HCT116 (cell line): ENCODE measurements around the gene HAGH. TPM values are rescaled to one million over a fixed set of nuclear protein-coding genes. Genes with fewer than 3 reads are reported as not detected.

ENCODE experiments used
- ATAC-seq: fragments of 200-7000 bp; cut with Tn5 transposase; 2 replicates; pipeline ENCODE4 v1.9.1; 2020; ENCODE audit warnings: mild to moderate bottlenecking, moderate library complexity
- BruUV-seq: library from RNA; stranded (reverse); fragments of 400-500 nt; replicated peaks from 2 replicates; lab custom pipeline; 2021; lab: Mats Ljungman, UMichigan
- CTCF ChIA-PET: fragments of 300-600 bp; sonication (Branson Sonifier 250); formaldehyde crosslinking; loops from one replicate; lab custom pipeline; 2021; ENCODE audit warnings: antibody characterized with exemption; lab: Charles Lee
- POLR2A ChIA-PET: fragments of 300-600, 350-600 bp; sonication (Branson Sonifier 250); formaldehyde crosslinking; loops from one replicate; lab custom pipeline; 2021; ENCODE audit warnings: antibody characterized with exemption; lab: Charles Lee
- RAD21 ChIA-PET, 2 experiments: fragments of 300-600 bp; sonication (Branson Sonifier 250); formaldehyde crosslinking; loops; one replicate each; lab custom pipeline; 2023; ENCODE audit warnings: low total read pairs in 2 of 2; ENCODE audit not compliant: uncharacterized antibody in 2 of 2, unreplicated experiment in 2 of 2, low non-redundant PET in 1 of 2; lab: Charles Lee
- DNase-seq: peaks from one replicate; pipeline ENCODE4 v3.0.0-alpha.2; 2010; ENCODE audit warnings: low read depth, low spot score
- H2AFZ ChIP-seq: fragments of 200-600 bp; shearing (Covaris generic), sonication (generic); 2 replicates; pipeline ENCODE4 v1.6.1; 2017; ENCODE audit warnings: low read depth, mixed run types, mixed read lengths, antibody characterized with exemption, low read length; ENCODE audit not compliant: poor library complexity, severe bottlenecking
- H3K27ac ChIP-seq: 2 replicates; pipeline ENCODE4 v1.5.1; 2012; ENCODE audit warnings: low read depth, low read length
- H3K27me3 ChIP-seq: fragments of 200-600 bp; sonication (generic); 2 replicates; pipeline ENCODE4 v1.6.1; 2016; ENCODE audit warnings: mixed run types, low read length, mixed read lengths; ENCODE audit not compliant: insufficient read depth
- H3K36me3 ChIP-seq, 2 experiments: fragments of 200-500 bp in 1 of 2; fragments of 200-600 bp in 1 of 2; sonication (Bioruptor generic) in 1 of 2; sonication (generic) in 1 of 2; 2 replicates each; pipeline versions ENCODE4 v1.5.1 to v1.6.1; 2014 to 2016; ENCODE audit warnings: low read length in 2 of 2, inconsistent platforms in 1 of 2, mixed read lengths in 1 of 2, mixed run types in 1 of 2; ENCODE audit not compliant: insufficient read depth in 2 of 2, control insufficient read depth in 1 of 2
- H3K4me1 ChIP-seq, 2 experiments: fragments of 200-600 bp in 1 of 2; sonication (generic) in 1 of 2; 2 replicates each; pipeline versions ENCODE4 v1.5.1 to v1.6.1; 2012 to 2017; ENCODE audit warnings: low read length in 2 of 2, inconsistent platforms in 1 of 2, mild to moderate bottlenecking in 1 of 2, mixed read lengths in 1 of 2, mixed run types in 1 of 2, moderate library complexity in 1 of 2; ENCODE audit not compliant: insufficient read depth in 2 of 2, control insufficient read depth in 1 of 2
- H3K4me2 ChIP-seq: fragments of 200-600 bp; sonication (generic); 2 replicates; pipeline ENCODE4 v1.6.1; 2017; ENCODE audit warnings: mixed run types, low read length, mixed read lengths
- H3K4me3 ChIP-seq, 2 experiments: fragments of 200-600 bp in 1 of 2; sonication (generic) in 1 of 2; replicated peaks in 1 of 2; 2 replicates each; pipeline ENCODE4 v1.5.1; 2011 to 2016; ENCODE audit warnings: low read length in 2 of 2, control low read depth in 1 of 2, low read depth in 1 of 2, mild to moderate bottlenecking in 1 of 2, mixed read lengths in 1 of 2, mixed run types in 1 of 2
- H3K79me2 ChIP-seq: fragments of 200-600 bp; sonication (generic); 2 replicates; pipeline ENCODE4 v1.6.1; 2017; ENCODE audit warnings: mild to moderate bottlenecking, mixed run types, low read length, moderate library complexity, mixed read lengths; ENCODE audit not compliant: insufficient read depth
- H3K9ac ChIP-seq: fragments of 200-600 bp; sonication (generic); 2 replicates; pipeline ENCODE4 v1.6.1; 2016; ENCODE audit warnings: low read length, mixed read lengths
- H3K9me2 ChIP-seq: fragments of 200-600 bp; sonication (generic), shearing (Covaris generic); 2 replicates; pipeline ENCODE4 v1.6.1; 2017; ENCODE audit warnings: mixed run types, mild to moderate bottlenecking, moderate library complexity; ENCODE audit not compliant: insufficient read depth
- H3K9me3 ChIP-seq, 2 experiments: fragments of 200-500 bp in 1 of 2; fragments of 200-600 bp in 1 of 2; sonication (Bioruptor generic) in 1 of 2; sonication (generic) in 1 of 2; 2 replicates each; pipeline ENCODE4 v1.6.1; 2014 to 2017; ENCODE audit warnings: low read length in 2 of 2, mixed read lengths in 2 of 2, inconsistent platforms in 1 of 2, low read depth in 1 of 2, mild to moderate bottlenecking in 1 of 2, mixed run types in 1 of 2, moderate library complexity in 1 of 2; ENCODE audit not compliant: control insufficient read depth in 1 of 2, insufficient read depth in 1 of 2
- H4K20me1 ChIP-seq: fragments of 200-600 bp; sonication (generic), shearing (Covaris generic); 2 replicates; pipeline ENCODE4 v1.6.1; 2017; ENCODE audit warnings: mixed run types, mild to moderate bottlenecking, moderate library complexity; ENCODE audit not compliant: insufficient read depth
- CEBPB ChIP-seq: IDR thresholded peaks from 2 replicates; pipeline ENCODE4 v1.6.1; 2012; ENCODE audit warnings: low read depth
- EGR1 ChIP-seq: IDR thresholded peaks from 2 replicates; pipeline ENCODE4 v1.6.1; 2012; ENCODE audit warnings: low read depth
- ELF1 ChIP-seq: IDR thresholded peaks from 2 replicates; pipeline ENCODE4 v1.6.1; 2012; ENCODE audit warnings: low read depth, borderline replicate concordance
- EZH2 ChIP-seq: fragments of 200-600 bp; sonication (generic); IDR thresholded peaks from 2 replicates; pipeline ENCODE4 v1.6.1; 2017; ENCODE audit warnings: antibody characterized with exemption, mixed run types
- EZH2phosphoT487 ChIP-seq: fragments of 200-600 bp; IDR thresholded peaks from 2 replicates; pipeline ENCODE4 v1.6.1; 2018; ENCODE audit warnings: antibody characterized with exemption, borderline replicate concordance
- RAD21 ChIP-seq: IDR thresholded peaks from 2 replicates; pipeline ENCODE4 v1.6.1; 2012; ENCODE audit warnings: low read depth, mild to moderate bottlenecking
- SIN3A ChIP-seq: IDR thresholded peaks from 2 replicates; pipeline ENCODE4 v1.6.1; 2012; ENCODE audit warnings: low read depth
- SP1 ChIP-seq: IDR thresholded peaks from 2 replicates; pipeline ENCODE4 v1.6.1; 2012; ENCODE audit warnings: low read depth
- SRF ChIP-seq: IDR thresholded peaks from 2 replicates; pipeline ENCODE4 v1.6.1; 2012; ENCODE audit warnings: low read depth
- intact Hi-C: fragments of 100-400 bp; cut with micrococcal nuclease; formaldehyde crosslinking; loops from 2 replicates; pipeline ENCODE4 v1.10.0; 2022
- total RNA-seq: library from RNA; stranded (reverse); gene quantifications from one replicate; pipeline ENCODE4 v1.2.1, GENCODE V29; 2021; ENCODE audit not compliant: unreplicated experiment
- TF ChIP-seq, protein P1 (sequence below): IDR thresholded peaks from 2 replicates; pipeline ENCODE4 v1.6.1; 2012
- TF ChIP-seq, protein P2 (sequence below): IDR thresholded peaks from 2 replicates; pipeline ENCODE4 v1.6.1; 2011; ENCODE audit warnings: mild to moderate bottlenecking, low read length, moderate library complexity; ENCODE audit not compliant: insufficient replicate concordance; ENCODE audit errors: extremely low read depth

HAGH gene
- total RNA-seq, 1 experiment from 2014 or later, result 39.1 TPM

DNA sequence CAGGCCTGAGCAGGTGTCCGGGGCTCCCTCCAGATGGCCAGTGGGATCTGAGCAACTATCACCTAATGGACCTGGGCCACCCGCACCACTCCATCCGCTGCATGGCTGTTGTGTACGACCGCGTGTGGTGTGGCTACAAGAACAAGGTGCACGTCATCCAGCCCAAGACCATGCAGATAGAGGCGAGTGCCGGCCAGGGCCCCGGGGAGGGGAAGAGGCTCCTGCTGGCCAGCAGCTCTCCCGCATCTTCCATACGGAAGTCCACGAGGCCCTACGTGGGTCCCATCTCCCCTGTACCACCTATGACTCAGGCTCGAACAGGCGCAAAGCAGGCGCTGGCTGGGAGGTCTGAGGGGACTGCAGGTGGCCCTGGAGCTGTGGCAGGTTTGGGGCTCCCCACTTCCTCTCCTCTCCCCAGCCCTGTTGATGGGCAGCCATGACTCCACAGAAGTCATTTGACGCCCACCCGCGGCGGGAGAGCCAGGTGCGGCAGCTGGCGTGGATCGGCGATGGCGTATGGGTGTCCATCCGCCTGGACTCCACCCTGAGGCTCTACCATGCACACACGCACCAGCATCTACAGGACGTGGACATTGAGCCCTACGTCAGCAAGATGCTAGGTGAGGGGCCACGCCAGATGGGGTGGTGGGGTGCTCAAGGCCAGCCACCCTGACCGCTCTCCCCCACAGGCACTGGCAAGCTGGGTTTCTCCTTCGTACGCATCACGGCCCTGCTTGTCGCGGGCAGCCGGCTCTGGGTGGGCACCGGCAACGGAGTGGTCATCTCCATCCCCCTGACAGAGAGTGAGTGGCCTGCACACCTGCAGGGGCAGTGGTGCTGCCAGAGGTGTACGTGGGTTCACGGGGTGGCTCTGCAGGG lies 59.3 kb downstream of the HAGH start:
- BruUV-seq, result no TSS peak
- peaks cover 16 to 31% of the 10 kb centered on the region in 2 experiments for H3K4me1 ChIP-seq
- no peak overlapping the region for H3K4me3 ChIP-seq
- H3K79me2 ChIP-seq, result peaks cover 24% of the 10 kb centered on the region
- no peak for TF ChIP-seq CEBPB
- no peak for TF ChIP-seq EZH2
- TF ChIP-seq EZH2phosphoT487, result no peak
- no peak for TF ChIP-seq SIN3A
- TF ChIP-seq SP1, result no peak
- TF ChIP-seq ELF1, result no peak
- TF ChIP-seq SRF, result no peak
- no peaks in the 10 kb centered on the region for H3K9me2 ChIP-seq
- DNase-seq, result no peak
- RAD21 ChIA-PET, result no interaction called here
- no peaks in the 10 kb centered on the region for H3K9me3 ChIP-seq
- no peak overlapping the region for H3K4me2 ChIP-seq
- CTCF ChIA-PET, result no interaction called here
- no peak overlapping the region for H2AFZ ChIP-seq
- no peak overlapping the region for H3K27ac ChIP-seq
- POLR2A ChIA-PET, result no interaction called here
- no peaks in the 10 kb centered on the region for H3K27me3 ChIP-seq
- H3K9ac ChIP-seq, result no peak overlapping the region
- H3K36me3 ChIP-seq, result peaks cover 5 to 20% of the 10 kb centered on the region in 2 experiments; a peak in 3 of 4 replicates
- ATAC-seq, result no peak
- peaks cover 5% of the 10 kb centered on the region; the same call in 1 of the 2 replicates for H4K20me1 ChIP-seq
- intact Hi-C loops, result no loop called here

DNA sequence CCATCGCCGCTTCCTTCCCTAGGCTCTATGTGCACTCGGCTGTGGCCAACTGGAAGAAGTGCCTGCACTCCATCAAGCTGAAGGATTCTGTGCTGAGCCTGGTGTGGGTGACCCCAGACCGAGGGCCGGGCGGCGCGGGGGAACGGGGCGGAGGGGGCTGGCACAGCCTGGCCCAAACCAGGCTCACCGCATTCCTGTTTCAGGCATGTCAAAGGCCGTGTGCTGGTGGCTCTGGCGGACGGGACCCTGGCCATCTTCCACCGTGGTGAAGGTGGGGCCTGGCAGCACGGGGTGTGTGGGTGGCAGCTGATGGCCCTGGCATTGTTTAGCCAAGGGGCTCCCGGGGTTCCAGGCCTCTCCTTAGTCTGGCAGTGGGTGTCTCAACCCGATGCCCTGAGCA lies 59.9 kb downstream of the HAGH start:
- H3K27me3 ChIP-seq, result no peaks in the 10 kb centered on the region
- TF ChIP-seq SP1 (no peak), RAD21 (no peak), EGR1 (no peak)
- TF ChIP-seq, protein P1, sequence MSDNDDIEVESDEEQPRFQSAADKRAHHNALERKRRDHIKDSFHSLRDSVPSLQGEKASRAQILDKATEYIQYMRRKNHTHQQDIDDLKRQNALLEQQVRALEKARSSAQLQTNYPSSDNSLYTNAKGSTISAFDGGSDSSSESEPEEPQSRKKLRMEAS, result no peak
- TF ChIP-seq, protein P2, sequence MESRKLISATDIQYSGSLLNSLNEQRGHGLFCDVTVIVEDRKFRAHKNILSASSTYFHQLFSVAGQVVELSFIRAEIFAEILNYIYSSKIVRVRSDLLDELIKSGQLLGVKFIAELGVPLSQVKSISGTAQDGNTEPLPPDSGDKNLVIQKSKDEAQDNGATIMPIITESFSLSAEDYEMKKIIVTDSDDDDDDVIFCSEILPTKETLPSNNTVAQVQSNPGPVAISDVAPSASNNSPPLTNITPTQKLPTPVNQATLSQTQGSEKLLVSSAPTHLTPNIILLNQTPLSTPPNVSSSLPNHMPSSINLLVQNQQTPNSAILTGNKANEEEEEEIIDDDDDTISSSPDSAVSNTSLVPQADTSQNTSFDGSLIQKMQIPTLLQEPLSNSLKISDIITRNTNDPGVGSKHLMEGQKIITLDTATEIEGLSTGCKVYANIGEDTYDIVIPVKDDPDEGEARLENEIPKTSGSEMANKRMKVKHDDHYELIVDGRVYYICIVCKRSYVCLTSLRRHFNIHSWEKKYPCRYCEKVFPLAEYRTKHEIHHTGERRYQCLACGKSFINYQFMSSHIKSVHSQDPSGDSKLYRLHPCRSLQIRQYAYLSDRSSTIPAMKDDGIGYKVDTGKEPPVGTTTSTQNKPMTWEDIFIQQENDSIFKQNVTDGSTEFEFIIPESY, result no peak
- TF ChIP-seq, all 23 proteins: peak for 0
- ChIA-PET POLR2A (no interaction called here), RAD21 (no interaction called here), CTCF (no interaction called here)
- no peak overlapping the region for H3K27ac ChIP-seq
- no peak overlapping the region for H2AFZ ChIP-seq
- no peak overlapping the region for H3K4me2 ChIP-seq
- no peaks in the 10 kb centered on the region for H3K9me3 ChIP-seq
- peaks cover 16 to 31% of the 10 kb centered on the region in 2 experiments for H3K4me1 ChIP-seq
- H3K9me2 ChIP-seq, result no peaks in the 10 kb centered on the region
- no TSS peak for BruUV-seq
- intact Hi-C loops, result no loop called here
- peaks cover 18% of the 10 kb centered on the region; the same call in 1 of the 2 replicates for H3K79me2 ChIP-seq
- H3K4me3 ChIP-seq, result no peak overlapping the region
- no peak for DNase-seq
- ATAC-seq, result no peak
- H3K36me3 ChIP-seq, result peaks cover 5 to 13% of the 10 kb centered on the region in 2 experiments; a peak in 3 of 4 replicates
- H4K20me1 ChIP-seq, result peaks cover 5% of the 10 kb centered on the region; the same call in 1 of the 2 replicates
- no peak overlapping the region for H3K9ac ChIP-seq
